ENCODE measurements around the gene CCNB3.

GRCh38 chrX:50165727-50166126 lies 38.8 kb upstream of the CCNB3 start:
- TF ChIP-seq POLR2A (IDR thresholded peaks at IDR 0.05) (no peak), CTCF (IDR thresholded peaks at IDR 0.05) (no peak)

Data from heart left ventricle (tissue), 13 donors.